Nephron progenitor cell (in vitro differentiated cells): ENCODE data around the gene BNIPL.

ENCODE experiments used
- DNase-seq: peaks from one replicate; pipeline ENCODE4 v3.0.0; 2021
- H3K27ac Mint-ChIP-seq: 2 replicates; pipeline ENCODE4 v1.8.0; 2021; ENCODE audit warnings: mild to moderate bottlenecking, moderate library complexity, mixed read lengths
- H3K27me3 Mint-ChIP-seq: 2 replicates; pipeline ENCODE4 v1.8.0; 2021; ENCODE audit warnings: mild to moderate bottlenecking, low read depth, mixed read lengths; ENCODE audit not compliant: poor library complexity
- H3K36me3 Mint-ChIP-seq: 2 replicates; pipeline ENCODE4 v1.8.0; 2021; ENCODE audit warnings: low read depth, mixed read lengths
- H3K4me1 Mint-ChIP-seq: 2 replicates; pipeline ENCODE4 v1.8.0; 2021; ENCODE audit warnings: mixed read lengths
- H3K4me3 Mint-ChIP-seq: 2 replicates; pipeline ENCODE4 v1.8.0; 2021; ENCODE audit warnings: mild to moderate bottlenecking, moderate library complexity, mixed read lengths
- H3K9me3 Mint-ChIP-seq: 2 replicates; pipeline ENCODE4 v1.8.0; 2021; ENCODE audit warnings: mild to moderate bottlenecking, moderate library complexity, mixed read lengths
- CTCF ChIP-seq: fragments of 200-600 bp; sonication (generic); IDR thresholded peaks from 2 replicates; pipeline ENCODE4 v1.5.0; 2021; ENCODE audit warnings: antibody characterized with exemption

BNIPL gene

GRCh38 chr1:151085953-151086559 lies 49.7 kb downstream of the BNIPL start:
- no peaks in the 10 kb centered on the region for H3K36me3 Mint-ChIP-seq
- no peak overlapping the region for H3K4me3 Mint-ChIP-seq
- no peak for TF ChIP-seq CTCF
- H3K9me3 Mint-ChIP-seq = no peaks in the 10 kb centered on the region
- DNase-seq = no peak
- H3K27ac Mint-ChIP-seq = no peak overlapping the region
- no peaks in the 10 kb centered on the region for H3K4me1 Mint-ChIP-seq
- H3K27me3 Mint-ChIP-seq = peaks cover 5% of the 10 kb centered on the region
